Measurements from ENCODE around the gene SP100.

DNA sequence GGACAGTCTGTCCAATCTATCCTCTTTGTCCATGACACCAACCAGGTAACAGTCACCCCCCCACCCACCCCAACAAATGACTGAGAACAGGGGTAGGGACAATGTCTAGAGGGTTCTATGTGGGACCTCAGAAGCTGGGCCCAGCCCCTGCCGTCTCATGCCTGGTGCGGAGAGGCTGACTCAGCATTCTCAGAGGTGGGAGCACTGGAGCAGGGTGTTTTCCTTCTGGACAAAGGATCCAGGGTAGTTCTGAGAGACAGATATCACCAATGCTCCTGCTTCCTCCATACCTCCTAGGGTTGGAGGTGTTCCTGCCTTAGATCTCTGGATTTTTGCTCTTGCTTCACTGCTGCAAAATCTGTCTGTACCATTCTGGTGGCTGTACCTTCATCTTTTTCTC is 33.9 kb upstream of the SP100 start:
- TF ChIP-seq, protein P1, sequence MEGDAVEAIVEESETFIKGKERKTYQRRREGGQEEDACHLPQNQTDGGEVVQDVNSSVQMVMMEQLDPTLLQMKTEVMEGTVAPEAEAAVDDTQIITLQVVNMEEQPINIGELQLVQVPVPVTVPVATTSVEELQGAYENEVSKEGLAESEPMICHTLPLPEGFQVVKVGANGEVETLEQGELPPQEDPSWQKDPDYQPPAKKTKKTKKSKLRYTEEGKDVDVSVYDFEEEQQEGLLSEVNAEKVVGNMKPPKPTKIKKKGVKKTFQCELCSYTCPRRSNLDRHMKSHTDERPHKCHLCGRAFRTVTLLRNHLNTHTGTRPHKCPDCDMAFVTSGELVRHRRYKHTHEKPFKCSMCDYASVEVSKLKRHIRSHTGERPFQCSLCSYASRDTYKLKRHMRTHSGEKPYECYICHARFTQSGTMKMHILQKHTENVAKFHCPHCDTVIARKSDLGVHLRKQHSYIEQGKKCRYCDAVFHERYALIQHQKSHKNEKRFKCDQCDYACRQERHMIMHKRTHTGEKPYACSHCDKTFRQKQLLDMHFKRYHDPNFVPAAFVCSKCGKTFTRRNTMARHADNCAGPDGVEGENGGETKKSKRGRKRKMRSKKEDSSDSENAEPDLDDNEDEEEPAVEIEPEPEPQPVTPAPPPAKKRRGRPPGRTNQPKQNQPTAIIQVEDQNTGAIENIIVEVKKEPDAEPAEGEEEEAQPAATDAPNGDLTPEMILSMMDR (optimal IDR thresholded peaks at IDR 0.05 in 1 of 3, IDR thresholded peaks at IDR 0.05 in 1 of 3, conservative IDR thresholded peaks at IDR 0.05 in 1 of 3; ENCODE audit: extremely low read depth in 1 of 3, insufficient read depth in 2 of 3, low read length in 3 of 3) = no peak
- TF ChIP-seq EZH2 (IDR thresholded peaks at IDR 0.05; ENCODE audit: low read length) = no peak
